Activated CD4-positive, alpha-beta T cell treated with anti-CD3 and anti-CD28 coated beads, Interleukin-2, Interleukin-4, amounts not matched to agents 100 ng/mL and 50 ng/mL, durations not matched to agents 16 hours and 8 hours (primary cell): ENCODE results near the gene PMEPA1.

Source experiments
- DNase-seq: peaks from one replicate; pipeline ENCODE4 v3.0.0-alpha.2; 2020; ENCODE audit warnings: low spot score

PMEPA1 gene

DNA sequence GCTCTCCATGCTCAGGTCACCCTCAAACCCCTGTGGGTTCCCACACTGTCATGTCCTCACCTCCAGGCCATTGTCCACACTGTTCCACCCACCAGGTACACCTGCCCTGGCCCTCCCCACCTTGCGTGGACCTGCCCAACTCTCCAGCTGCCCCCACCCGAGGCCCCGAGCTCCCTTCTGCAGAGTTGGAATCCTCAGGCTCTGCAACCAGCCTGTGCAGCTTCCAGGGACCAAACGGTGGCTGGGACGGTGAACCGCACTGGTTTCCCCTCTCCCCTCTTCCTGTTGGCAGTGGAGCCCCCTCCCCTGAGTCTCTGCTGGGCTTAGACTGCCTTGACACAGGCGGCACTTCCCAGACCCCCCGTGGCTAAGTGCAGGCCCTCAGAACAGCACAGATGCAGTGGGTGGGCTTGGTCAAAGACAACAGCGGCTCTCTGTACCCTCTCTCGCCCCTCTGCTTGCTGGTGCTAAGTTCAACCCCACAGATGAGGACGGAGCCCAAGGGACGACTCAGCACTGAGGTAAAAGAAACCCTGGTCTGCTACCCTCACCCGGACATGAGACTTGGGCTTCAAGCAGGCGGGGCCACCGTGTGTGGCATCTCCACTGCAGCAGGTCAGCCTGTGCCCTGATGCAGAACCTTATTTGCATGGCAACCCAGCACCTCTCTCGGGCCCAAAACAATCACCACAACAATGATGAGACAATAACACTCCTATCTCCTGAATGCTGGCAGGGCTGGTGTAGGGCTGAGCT, 100.6 kb downstream of the PMEPA1 start:
- no peak for DNase-seq

DNA sequence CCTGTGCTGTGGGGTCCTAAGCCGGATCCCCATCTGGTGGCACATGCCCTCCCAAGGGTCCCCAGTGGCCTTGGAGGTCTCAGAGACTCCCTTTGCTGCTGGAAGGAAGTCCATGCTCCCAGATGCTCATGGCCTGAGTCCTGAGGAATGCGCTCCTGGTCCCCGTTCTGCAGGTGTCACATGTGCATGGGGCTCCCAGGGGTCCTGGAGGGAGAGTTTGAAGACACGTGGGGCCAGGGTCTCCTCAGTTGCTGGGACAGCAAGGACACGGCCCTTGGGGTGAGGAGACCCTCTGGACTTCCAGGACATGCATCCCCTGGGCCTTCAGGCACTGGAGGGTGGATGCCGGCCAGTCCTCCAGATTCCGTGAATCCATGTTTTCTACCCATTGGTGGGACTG, 101.3 kb downstream of the PMEPA1 start:
- no peak for DNase-seq

DNA sequence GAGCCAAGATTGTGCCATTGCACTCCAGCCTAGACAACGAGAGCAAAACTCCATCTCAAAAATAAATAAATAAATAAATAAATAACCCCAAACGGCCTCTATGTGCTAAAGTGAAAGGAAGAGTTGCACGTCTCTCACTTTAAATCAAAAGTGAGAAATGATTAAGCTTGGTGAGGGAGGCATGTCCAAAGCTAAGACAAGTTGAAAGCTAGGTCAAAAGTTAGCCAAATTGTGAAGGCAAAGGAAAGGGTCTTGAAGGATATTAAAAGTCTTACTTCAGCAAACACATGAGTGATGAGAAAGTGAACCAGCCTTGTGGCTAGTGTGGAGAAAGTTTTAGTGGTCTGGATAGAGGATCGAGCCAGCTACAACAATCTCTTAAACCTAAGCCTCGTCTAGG, 103.9 kb downstream of the PMEPA1 start:
- no peak for DNase-seq

DNA sequence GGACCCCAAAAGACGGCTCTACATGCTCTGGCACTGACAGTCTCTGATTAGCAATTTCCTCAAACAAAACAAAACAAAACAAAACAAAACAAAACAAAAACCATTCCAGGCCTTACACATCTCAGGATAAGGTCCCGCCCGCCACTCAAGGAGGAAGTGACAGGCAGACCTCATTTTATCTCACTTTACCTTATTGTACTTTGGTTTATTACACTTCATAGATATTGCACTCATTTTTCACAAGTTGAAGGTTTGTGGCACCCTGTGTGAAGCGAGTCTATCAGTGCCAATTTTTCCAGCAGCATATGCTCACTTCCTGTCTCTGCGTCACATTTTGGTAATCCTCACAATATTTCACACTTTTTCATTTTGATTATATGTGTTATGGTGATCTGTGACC, 104.8 kb downstream of the PMEPA1 start:
- no peak for DNase-seq

DNA sequence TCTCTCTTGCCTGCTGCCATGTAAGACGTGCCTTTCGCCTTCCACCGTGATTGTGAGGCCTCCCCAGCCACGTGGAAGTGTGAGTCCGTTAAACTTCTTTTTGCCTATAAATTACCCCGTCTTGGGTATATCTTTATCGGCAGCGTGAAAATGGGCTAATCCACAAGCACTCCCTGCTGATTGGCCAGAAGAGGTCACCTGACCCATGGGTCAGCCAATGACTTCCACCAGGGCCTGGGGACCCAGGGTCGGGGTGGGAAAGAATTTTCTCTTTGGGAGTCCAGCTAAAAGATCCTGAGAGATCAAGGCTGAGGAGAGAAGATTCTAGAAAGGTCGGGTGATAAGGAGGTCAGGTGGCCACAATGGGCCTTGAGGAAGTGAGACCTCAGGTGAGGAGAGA, 106.7 kb downstream of the PMEPA1 start:
- DNase-seq, result no peak

DNA sequence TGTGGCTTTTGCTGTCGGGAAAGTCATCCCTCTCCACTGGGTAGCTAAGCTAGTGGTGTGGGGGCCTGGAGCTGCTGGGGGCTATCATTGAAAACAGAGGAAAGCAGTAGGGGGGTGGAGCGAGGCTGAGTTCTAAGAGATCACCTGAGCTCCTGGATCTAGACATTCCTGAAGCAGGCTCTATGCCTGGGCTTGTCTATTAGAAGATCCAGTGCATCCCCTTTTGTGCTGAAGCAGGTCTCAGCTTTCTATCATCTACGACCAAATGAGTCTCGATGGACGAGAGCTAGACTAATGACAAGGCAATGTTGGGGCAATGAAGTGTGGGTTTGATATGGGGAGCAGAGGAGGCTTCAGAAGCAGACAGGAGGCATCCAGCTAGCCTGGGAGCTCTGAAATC, 108.1 kb downstream of the PMEPA1 start:
- no peak for DNase-seq

DNA sequence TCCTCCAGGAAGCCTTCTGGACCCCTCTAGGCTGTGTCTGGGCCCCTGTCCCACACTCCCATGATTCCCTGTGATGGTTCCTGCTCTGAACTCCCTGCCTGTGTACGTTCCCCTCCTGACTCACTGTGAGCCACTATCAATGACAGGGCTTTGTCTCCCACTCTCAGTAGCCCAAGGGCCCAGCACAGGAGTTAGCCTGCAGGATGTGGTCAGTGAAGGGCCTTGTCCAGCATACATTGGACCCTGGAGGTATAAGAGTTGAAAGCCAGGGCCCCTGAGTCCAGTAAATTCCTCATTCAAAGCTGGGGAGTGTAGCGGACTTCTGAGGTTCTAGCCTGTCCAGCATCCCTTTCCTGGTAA, 108.6 kb downstream of the PMEPA1 start:
- DNase-seq, result no peak

DNA sequence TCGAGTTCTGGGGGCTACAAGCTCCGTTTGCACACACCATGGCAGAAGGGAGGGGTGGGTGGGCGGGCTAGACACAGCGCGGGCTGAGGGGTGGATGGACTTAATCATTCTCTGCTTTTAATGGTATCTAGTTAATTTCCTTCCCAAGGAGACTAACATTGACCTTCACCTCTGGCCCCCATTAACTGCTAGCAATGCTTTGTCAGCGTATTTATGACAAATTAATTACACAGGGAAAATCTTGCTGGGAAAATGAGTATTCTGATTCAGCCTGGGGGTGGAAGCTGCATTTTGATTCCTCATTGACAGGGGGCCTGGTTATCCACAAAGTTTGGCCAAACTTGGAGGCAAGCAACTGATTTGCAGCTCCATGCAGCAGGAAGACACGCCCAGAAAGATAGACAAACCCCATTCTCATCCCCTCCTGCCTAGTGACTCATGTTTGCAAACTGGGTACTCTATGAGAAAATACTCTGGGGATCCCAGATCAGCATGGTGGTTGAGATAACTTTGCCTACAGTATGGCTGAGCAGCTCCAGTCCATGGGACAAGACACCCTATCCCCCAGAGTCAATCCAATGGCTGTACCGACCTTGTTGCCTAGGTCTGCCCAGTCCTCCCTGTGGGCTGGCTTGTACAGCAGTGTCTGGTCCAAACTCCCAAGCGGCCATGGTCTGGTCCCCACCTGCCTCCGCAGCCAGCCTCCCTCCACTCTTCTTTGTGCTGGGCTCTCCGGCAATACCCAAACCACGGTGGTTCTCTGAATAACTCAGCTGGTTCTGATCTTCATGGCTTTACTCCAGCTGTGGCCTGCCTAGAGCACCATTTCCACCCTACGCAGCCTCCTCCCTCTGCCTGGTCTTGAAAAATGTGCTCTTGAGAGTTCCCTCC, 109.2 kb downstream of the PMEPA1 start:
- no peak for DNase-seq

DNA sequence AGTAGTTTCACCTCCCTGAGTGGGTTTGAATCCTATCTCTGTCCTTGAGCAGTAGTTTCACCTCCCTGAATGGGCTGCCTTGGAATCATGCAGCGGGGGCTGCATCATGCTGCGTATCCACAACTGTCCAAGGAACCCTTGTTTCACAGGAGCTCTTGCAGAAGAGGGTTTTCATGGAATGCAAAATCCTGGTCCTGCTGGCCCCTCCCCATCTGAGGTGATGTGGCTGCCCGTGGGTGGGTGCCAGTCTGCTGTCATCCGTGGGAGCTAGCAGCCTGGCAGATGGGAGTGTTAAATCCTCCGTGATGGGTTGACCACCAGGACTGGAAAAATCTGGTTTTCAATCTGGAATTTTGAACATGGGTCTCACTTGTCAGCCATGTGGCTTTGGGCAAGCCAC, 111.3 kb downstream of the PMEPA1 start:
- no peak for DNase-seq
